DND-41 (cell line): Measurements from ENCODE around the gene RNF207.

ENCODE experiments used
- EZH2 ChIP-seq: IDR thresholded peaks from 3 replicates; pipeline ENCODE4 v1.6.1; 2012; ENCODE audit warnings: borderline replicate concordance, low read depth, mild to moderate bottlenecking, moderate library complexity, low read length, inconsistent platforms; ENCODE audit not compliant: severe bottlenecking
- TF ChIP-seq, protein P1 (sequence below): IDR thresholded peaks from 2 replicates; pipeline ENCODE4 v1.5.1; 2012; ENCODE audit warnings: borderline replicate concordance, low read length, moderate library complexity, mild to moderate bottlenecking; ENCODE audit not compliant: poor library complexity, severe bottlenecking; ENCODE audit errors: extremely low read depth

GRCh38 chr1:6248932-6249738 lies 43.2 kb downstream of the RNF207 start:
- TF ChIP-seq, protein P1, sequence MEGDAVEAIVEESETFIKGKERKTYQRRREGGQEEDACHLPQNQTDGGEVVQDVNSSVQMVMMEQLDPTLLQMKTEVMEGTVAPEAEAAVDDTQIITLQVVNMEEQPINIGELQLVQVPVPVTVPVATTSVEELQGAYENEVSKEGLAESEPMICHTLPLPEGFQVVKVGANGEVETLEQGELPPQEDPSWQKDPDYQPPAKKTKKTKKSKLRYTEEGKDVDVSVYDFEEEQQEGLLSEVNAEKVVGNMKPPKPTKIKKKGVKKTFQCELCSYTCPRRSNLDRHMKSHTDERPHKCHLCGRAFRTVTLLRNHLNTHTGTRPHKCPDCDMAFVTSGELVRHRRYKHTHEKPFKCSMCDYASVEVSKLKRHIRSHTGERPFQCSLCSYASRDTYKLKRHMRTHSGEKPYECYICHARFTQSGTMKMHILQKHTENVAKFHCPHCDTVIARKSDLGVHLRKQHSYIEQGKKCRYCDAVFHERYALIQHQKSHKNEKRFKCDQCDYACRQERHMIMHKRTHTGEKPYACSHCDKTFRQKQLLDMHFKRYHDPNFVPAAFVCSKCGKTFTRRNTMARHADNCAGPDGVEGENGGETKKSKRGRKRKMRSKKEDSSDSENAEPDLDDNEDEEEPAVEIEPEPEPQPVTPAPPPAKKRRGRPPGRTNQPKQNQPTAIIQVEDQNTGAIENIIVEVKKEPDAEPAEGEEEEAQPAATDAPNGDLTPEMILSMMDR: no peak
- TF ChIP-seq EZH2: no peak
